HG02943 (cell line): ENCODE data around the gene GET3.
"Not testable (repeated sequence)": the region's sequence is repeated elsewhere in the genome, so short reads cannot be mapped to it uniquely, and the experiment has no call there.

Experiments
- ATAC-seq: cut with Tn5 transposase; IDR thresholded peaks from one replicate; pipeline ENCODE4 v1.9.1; 2021; ENCODE audit warnings: mild to moderate bottlenecking, low read depth, moderate library complexity; ENCODE audit not compliant: unreplicated experiment

GET3 gene

GRCh38 chr19:12736995-12737834 is at the start of gene GET3:
GET3 (plus strand) TSS chr19:12737497; CDS start chr19:12737506, 9 bp downstream.
- peak; percentile 50 for ATAC-seq

GRCh38 chr19:12689012-12689411 is 48.3 kb upstream of the GET3 start:
- no peak for ATAC-seq

GRCh38 chr19:12689581-12690216 is 47.6 kb upstream of the GET3 start:
- no peak for ATAC-seq

GRCh38 chr19:12692960-12693359 is 44.3 kb upstream of the GET3 start:
- ATAC-seq = no peak

GRCh38 chr19:12694641-12695040 is 42.7 kb upstream of the GET3 start:
- ATAC-seq = no peak

- no peak for ATAC-seq
These were observed 42.2 kb upstream of the GET3 start for GRCh38 chr19:12695096-12695495.

GRCh38 chr19:12695514-12695913 is 41.8 kb upstream of the GET3 start:
- no peak for ATAC-seq

- peak; percentile 11 for ATAC-seq
These were observed 41.3 kb upstream of the GET3 start for GRCh38 chr19:12695997-12696365.

GRCh38 chr19:12696366-12697335 is 40.6 kb upstream of the GET3 start, which contains the start of gene FBXW9:
FBXW9 (minus strand) TSS chr19:12696631; CDS start chr19:12696581, 50 bp downstream.
- peak; percentile 80 for ATAC-seq

- not testable (repeated sequence) for ATAC-seq
These were observed 39.9 kb upstream of the GET3 start for GRCh38 chr19:12697425-12697824.

- no peak for ATAC-seq
These were observed 39.2 kb upstream of the GET3 start for GRCh38 chr19:12698138-12698537.

- no peak for ATAC-seq
These were observed 35.6 kb upstream of the GET3 start for GRCh38 chr19:12701596-12702282.

GRCh38 chr19:12703046-12703445 is 34.3 kb upstream of the GET3 start:
- no peak for ATAC-seq

GRCh38 chr19:12705169-12705568 is 32.1 kb upstream of the GET3 start:
- no peak for ATAC-seq

- no peak for ATAC-seq
These were observed 31.5 kb upstream of the GET3 start for GRCh38 chr19:12705654-12706331.

GRCh38 chr19:12706332-12706718 is 31.0 kb upstream of the GET3 start:
- ATAC-seq = no peak

GRCh38 chr19:12708641-12709040 is 28.7 kb upstream of the GET3 start:
- no peak for ATAC-seq

GRCh38 chr19:12711187-12711586 is 26.1 kb upstream of the GET3 start:
- no peak for ATAC-seq

GRCh38 chr19:12712077-12712476 is 25.2 kb upstream of the GET3 start:
- ATAC-seq = not testable (repeated sequence)

- not testable (repeated sequence) for ATAC-seq
These were observed 24.0 kb upstream of the GET3 start for GRCh38 chr19:12713304-12713703.
